HepG2 (cell line): ENCODE results near the gene AHNAK. TPM values are rescaled to one million over a fixed set of nuclear protein-coding genes. Genes with fewer than 3 reads are reported as not detected.

Experiments
- CREM ChIP-seq, 2 experiments: sonication (generic) in 1 of 2; formaldehyde crosslinking in 1 of 2; IDR thresholded peaks; 2 replicates each; pipeline versions ENCODE4 v1.4.0 to v1.6.1; 2016 to 2020; ENCODE audit warnings: antibody characterized with exemption in 1 of 2, mild to moderate bottlenecking in 1 of 2, missing genetic modification reagents in 1 of 2
- DR1 ChIP-seq: sonication (generic); formaldehyde crosslinking; IDR thresholded peaks from 2 replicates; pipeline ENCODE4 v1.8.0; 2021; ENCODE audit warnings: mild to moderate bottlenecking, missing genetic modification reagents, inconsistent platforms
- ELF4 ChIP-seq: sonication (generic); formaldehyde crosslinking; IDR thresholded peaks from 2 replicates; pipeline ENCODE4 v1.5.0; 2020; ENCODE audit warnings: missing genetic modification reagents, mild to moderate bottlenecking, moderate library complexity, borderline replicate concordance
- FOSL1 ChIP-seq: sonication (generic); formaldehyde crosslinking; IDR thresholded peaks from 2 replicates; pipeline ENCODE4 v1.9.0; 2021; ENCODE audit warnings: missing genetic modification reagents, borderline replicate concordance
- GLI4 ChIP-seq: sonication (generic); formaldehyde crosslinking; IDR thresholded peaks from 2 replicates; pipeline ENCODE4 v1.5.1; 2020; ENCODE audit warnings: missing genetic modification reagents, mild to moderate bottlenecking, moderate library complexity, borderline replicate concordance
- ISX ChIP-seq: sonication (generic); formaldehyde crosslinking; conservative IDR thresholded peaks from 2 replicates; pipeline ENCODE4 v1.5.0; 2020; ENCODE audit warnings: missing genetic modification reagents
- KAT8 ChIP-seq: IDR thresholded peaks from 2 replicates; pipeline ENCODE4 v1.6.1; 2016; ENCODE audit warnings: missing genetic modification reagents, missing compliant biosample characterization
- KLF15 ChIP-seq: sonication (generic); formaldehyde crosslinking; IDR thresholded peaks from 2 replicates; pipeline ENCODE4 v1.8.1; 2023; ENCODE audit warnings: borderline replicate concordance, mild to moderate bottlenecking, inconsistent platforms, missing genetic modification reagents, mixed read lengths
- RXRA ChIP-seq: sonication (generic); formaldehyde crosslinking; IDR thresholded peaks from 2 replicates; pipeline ENCODE4 v1.5.1; 2020; ENCODE audit warnings: missing genetic modification reagents
- SAFB2 ChIP-seq: sonication (generic); formaldehyde crosslinking; IDR thresholded peaks from 2 replicates; pipeline ENCODE4 v1.5.1; 2020; ENCODE audit warnings: missing genetic modification reagents, low read depth, mild to moderate bottlenecking, borderline replicate concordance
- ZKSCAN5 ChIP-seq: sonication (generic); formaldehyde crosslinking; IDR thresholded peaks from 2 replicates; pipeline ENCODE4 v1.5.1; 2020; ENCODE audit warnings: mild to moderate bottlenecking, missing genetic modification reagents
- ZNF563 ChIP-seq: sonication (generic); formaldehyde crosslinking; IDR thresholded peaks from 2 replicates; pipeline ENCODE4 v1.8.0; 2022; ENCODE audit warnings: mild to moderate bottlenecking, moderate library complexity, missing genetic modification reagents
- ZNF747 ChIP-seq: sonication (generic); formaldehyde crosslinking; IDR thresholded peaks from 2 replicates; pipeline ENCODE4 v1.8.1; 2023; ENCODE audit warnings: missing genetic modification reagents, mild to moderate bottlenecking, borderline replicate concordance
- ZNF766 ChIP-seq: sonication (generic); formaldehyde crosslinking; IDR thresholded peaks from 2 replicates; pipeline ENCODE4 v1.5.0; 2020; ENCODE audit warnings: missing genetic modification reagents, borderline replicate concordance
- ZNF768 ChIP-seq: sonication (generic); formaldehyde crosslinking; IDR thresholded peaks from 2 replicates; pipeline ENCODE4 v1.4.0; 2020; ENCODE audit warnings: missing genetic modification reagents
- ZNF777 ChIP-seq: sonication (generic); formaldehyde crosslinking; IDR thresholded peaks from 2 replicates; pipeline ENCODE4 v1.4.0; 2020; ENCODE audit warnings: missing genetic modification reagents
- ZNF790 ChIP-seq: sonication (generic); formaldehyde crosslinking; IDR thresholded peaks from 2 replicates; pipeline ENCODE4 v1.8.0; 2022; ENCODE audit warnings: missing genetic modification reagents, mild to moderate bottlenecking, borderline replicate concordance
- ZSCAN20 ChIP-seq: sonication (generic); formaldehyde crosslinking; IDR thresholded peaks from 2 replicates; pipeline ENCODE4 v1.4.0; 2020; ENCODE audit warnings: missing genetic modification reagents, mild to moderate bottlenecking, borderline replicate concordance
- ZSCAN29 ChIP-seq: sonication (generic); formaldehyde crosslinking; conservative IDR thresholded peaks from 2 replicates; pipeline ENCODE4 v1.4.0; 2020; ENCODE audit warnings: mild to moderate bottlenecking, missing genetic modification reagents
- polyA plus RNA-seq, 8 experiments: library from polyadenylated mRNA; depleted of rRNA in 3 of 8; stranded (reverse) in 7 of 8; unstranded in 1 of 8; fragments of >200 nt; fragmentation: Illumina TruSeq in 4 of 8; extraction: Trizol in 4 of 8; gene quantifications; 2 replicates each; pipeline versions ENCODE4 v1.2.1 to v1.2.3, GENCODE V29; 2011 to 2016; ENCODE audit warnings: low read depth in 4 of 8, missing spikeins in 1 of 8, mixed read lengths in 1 of 8; ENCODE audit not compliant: insufficient read depth in 1 of 8
- total RNA-seq, 5 experiments: library from RNA; depleted of rRNA; stranded (reverse); fragments of >200 nt; fragmentation: Illumina TruSeq; extraction: Trizol; gene quantifications; 2 replicates each; pipeline ENCODE4 v1.2.3, GENCODE V29; 2016; ENCODE audit warnings: low read depth in 1 of 5
- TF ChIP-seq, protein P1 (sequence below): sonication (generic); formaldehyde crosslinking; IDR thresholded peaks from 2 replicates; pipeline ENCODE4 v1.4.0; 2020; ENCODE audit warnings: missing genetic modification reagents
- TF ChIP-seq, protein P2 (sequence below): sonication (generic); formaldehyde crosslinking; IDR thresholded peaks from 2 replicates; pipeline ENCODE4 v1.5.0; 2020; ENCODE audit warnings: missing genetic modification reagents
- TF ChIP-seq, protein P3 (sequence below), 2 experiments: IDR thresholded peaks; 2 replicates each; pipeline ENCODE4 v1.6.1; 2011 to 2012; ENCODE audit warnings: low read length in 2 of 2, borderline replicate concordance in 1 of 2, low read depth in 1 of 2, mild to moderate bottlenecking in 1 of 2, moderate library complexity in 1 of 2

Gene AHNAK
- total and polyA plus RNA-seq, 2 of the 13 experiments (the other 11 are each of a cell fraction or from before 2014, with no cell fraction given) = 23.4 to 25.0 TPM

DNA sequence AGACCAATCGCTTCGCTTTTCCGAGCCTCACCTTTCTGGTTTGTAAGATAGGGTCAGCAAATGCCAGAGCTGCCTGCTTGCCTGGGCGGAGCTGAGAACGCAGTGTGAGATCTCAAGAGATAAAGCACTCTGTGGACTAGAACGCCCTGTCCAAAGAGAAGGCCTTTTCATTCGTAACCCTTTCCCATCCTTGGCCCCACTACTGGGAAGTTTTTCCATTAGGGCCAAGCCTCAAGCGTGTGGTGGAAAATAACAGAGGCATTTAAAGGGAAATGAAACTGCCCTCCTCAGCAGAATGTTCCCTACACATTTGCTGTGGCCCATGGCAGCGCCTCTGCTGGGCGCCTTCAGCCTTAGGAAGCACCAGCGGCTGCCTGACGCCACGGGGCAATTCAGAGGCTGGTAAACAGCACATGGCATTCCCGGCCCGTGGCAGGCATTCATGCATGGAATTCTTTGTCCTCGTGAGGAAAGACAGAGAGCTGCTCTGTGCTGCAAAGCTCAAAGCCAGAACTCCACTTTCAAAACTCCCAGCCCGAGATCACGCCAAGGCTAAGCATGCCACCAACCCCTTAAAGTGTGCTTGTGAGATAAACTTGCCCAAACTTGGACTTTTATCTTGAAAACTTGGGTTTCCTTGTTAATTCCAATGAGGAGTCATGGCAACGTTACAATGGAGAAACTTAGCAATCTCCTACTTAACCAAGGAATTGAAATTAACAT is 38.1 kb downstream of the AHNAK start (continued):
- TF ChIP-seq ISX (CRISPR knock-in tag) (no peak), ZNF777 (CRISPR knock-in tag) (no peak), ZSCAN29 (CRISPR knock-in tag) (0 out of 2 replicates have a peak, but pooled peaks have one; percentile 5), KLF15 (no peak), DR1 (CRISPR knock-in tag) (no peak), ZSCAN20 (CRISPR knock-in tag) (no peak), ZNF747 (no peak), ELF4 (no peak), ZKSCAN5 (CRISPR knock-in tag) (no peak), CREM (IDR thresholded peaks at IDR 0.05) (no peak), CREM (CRISPR knock-in tag; IDR thresholded peaks at IDR 0.05) (no peak), ZNF766 (CRISPR knock-in tag) (no peak), KAT8 (CRISPR knock-in tag) (no peak), ZNF563 (CRISPR knock-in tag) (peak; percentile 46; the same call in 1 of the 2 replicates), ZNF790 (CRISPR knock-in tag) (no peak), ZNF768 (CRISPR knock-in tag) (peak; percentile 49; the same call in 1 of the 2 replicates), SAFB2 (CRISPR knock-in tag) (no peak), GLI4 (CRISPR knock-in tag) (no peak), FOSL1 (CRISPR knock-in tag) (no peak), RXRA (CRISPR knock-in tag) (peak; percentile 45; the same call in 1 of the 2 replicates)
- TF ChIP-seq, protein P1, sequence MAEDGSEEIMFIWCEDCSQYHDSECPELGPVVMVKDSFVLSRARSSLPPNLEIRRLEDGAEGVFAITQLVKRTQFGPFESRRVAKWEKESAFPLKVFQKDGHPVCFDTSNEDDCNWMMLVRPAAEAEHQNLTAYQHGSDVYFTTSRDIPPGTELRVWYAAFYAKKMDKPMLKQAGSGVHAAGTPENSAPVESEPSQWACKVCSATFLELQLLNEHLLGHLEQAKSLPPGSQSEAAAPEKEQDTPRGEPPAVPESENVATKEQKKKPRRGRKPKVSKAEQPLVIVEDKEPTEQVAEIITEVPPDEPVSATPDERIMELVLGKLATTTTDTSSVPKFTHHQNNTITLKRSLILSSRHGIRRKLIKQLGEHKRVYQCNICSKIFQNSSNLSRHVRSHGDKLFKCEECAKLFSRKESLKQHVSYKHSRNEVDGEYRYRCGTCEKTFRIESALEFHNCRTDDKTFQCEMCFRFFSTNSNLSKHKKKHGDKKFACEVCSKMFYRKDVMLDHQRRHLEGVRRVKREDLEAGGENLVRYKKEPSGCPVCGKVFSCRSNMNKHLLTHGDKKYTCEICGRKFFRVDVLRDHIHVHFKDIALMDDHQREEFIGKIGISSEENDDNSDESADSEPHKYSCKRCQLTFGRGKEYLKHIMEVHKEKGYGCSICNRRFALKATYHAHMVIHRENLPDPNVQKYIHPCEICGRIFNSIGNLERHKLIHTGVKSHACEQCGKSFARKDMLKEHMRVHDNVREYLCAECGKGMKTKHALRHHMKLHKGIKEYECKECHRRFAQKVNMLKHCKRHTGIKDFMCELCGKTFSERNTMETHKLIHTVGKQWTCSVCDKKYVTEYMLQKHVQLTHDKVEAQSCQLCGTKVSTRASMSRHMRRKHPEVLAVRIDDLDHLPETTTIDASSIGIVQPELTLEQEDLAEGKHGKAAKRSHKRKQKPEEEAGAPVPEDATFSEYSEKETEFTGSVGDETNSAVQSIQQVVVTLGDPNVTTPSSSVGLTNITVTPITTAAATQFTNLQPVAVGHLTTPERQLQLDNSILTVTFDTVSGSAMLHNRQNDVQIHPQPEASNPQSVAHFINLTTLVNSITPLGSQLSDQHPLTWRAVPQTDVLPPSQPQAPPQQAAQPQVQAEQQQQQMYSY (CRISPR knock-in tag) = no peak
- TF ChIP-seq, protein P2, sequence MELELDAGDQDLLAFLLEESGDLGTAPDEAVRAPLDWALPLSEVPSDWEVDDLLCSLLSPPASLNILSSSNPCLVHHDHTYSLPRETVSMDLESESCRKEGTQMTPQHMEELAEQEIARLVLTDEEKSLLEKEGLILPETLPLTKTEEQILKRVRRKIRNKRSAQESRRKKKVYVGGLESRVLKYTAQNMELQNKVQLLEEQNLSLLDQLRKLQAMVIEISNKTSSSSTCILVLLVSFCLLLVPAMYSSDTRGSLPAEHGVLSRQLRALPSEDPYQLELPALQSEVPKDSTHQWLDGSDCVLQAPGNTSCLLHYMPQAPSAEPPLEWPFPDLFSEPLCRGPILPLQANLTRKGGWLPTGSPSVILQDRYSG = no peak
- TF ChIP-seq, protein P3, sequence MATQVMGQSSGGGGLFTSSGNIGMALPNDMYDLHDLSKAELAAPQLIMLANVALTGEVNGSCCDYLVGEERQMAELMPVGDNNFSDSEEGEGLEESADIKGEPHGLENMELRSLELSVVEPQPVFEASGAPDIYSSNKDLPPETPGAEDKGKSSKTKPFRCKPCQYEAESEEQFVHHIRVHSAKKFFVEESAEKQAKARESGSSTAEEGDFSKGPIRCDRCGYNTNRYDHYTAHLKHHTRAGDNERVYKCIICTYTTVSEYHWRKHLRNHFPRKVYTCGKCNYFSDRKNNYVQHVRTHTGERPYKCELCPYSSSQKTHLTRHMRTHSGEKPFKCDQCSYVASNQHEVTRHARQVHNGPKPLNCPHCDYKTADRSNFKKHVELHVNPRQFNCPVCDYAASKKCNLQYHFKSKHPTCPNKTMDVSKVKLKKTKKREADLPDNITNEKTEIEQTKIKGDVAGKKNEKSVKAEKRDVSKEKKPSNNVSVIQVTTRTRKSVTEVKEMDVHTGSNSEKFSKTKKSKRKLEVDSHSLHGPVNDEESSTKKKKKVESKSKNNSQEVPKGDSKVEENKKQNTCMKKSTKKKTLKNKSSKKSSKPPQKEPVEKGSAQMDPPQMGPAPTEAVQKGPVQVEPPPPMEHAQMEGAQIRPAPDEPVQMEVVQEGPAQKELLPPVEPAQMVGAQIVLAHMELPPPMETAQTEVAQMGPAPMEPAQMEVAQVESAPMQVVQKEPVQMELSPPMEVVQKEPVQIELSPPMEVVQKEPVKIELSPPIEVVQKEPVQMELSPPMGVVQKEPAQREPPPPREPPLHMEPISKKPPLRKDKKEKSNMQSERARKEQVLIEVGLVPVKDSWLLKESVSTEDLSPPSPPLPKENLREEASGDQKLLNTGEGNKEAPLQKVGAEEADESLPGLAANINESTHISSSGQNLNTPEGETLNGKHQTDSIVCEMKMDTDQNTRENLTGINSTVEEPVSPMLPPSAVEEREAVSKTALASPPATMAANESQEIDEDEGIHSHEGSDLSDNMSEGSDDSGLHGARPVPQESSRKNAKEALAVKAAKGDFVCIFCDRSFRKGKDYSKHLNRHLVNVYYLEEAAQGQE (IDR thresholded peaks at IDR 0.05; ENCODE audit: borderline replicate concordance in 1 of 2, low read depth in 1 of 2, low read length in 2 of 2) = no peak
